ENCODE results near the gene CLK4.

The CLK4 gene

GRCh38 chr5:178564811-178565550 is 61.9 kb downstream of the CLK4 start:
- H3K27ac ChIP-seq = no peak overlapping the region
- H3K36me3 ChIP-seq (replicated peaks) = no peaks in the 10 kb centered on the region
- H3K27me3 ChIP-seq (replicated peaks) = no peaks in the 10 kb centered on the region
- in situ Hi-C loops (cut with HindIII; ENCODE audit: low pct_ligation_motif_present, low sequenced_read_pairs) = no loop called here
- H3K4me3 ChIP-seq (ENCODE audit: low read depth, low read length) = no peak overlapping the region
- DNase-seq = no peak
- TF ChIP-seq, protein P1, sequence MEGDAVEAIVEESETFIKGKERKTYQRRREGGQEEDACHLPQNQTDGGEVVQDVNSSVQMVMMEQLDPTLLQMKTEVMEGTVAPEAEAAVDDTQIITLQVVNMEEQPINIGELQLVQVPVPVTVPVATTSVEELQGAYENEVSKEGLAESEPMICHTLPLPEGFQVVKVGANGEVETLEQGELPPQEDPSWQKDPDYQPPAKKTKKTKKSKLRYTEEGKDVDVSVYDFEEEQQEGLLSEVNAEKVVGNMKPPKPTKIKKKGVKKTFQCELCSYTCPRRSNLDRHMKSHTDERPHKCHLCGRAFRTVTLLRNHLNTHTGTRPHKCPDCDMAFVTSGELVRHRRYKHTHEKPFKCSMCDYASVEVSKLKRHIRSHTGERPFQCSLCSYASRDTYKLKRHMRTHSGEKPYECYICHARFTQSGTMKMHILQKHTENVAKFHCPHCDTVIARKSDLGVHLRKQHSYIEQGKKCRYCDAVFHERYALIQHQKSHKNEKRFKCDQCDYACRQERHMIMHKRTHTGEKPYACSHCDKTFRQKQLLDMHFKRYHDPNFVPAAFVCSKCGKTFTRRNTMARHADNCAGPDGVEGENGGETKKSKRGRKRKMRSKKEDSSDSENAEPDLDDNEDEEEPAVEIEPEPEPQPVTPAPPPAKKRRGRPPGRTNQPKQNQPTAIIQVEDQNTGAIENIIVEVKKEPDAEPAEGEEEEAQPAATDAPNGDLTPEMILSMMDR (IDR thresholded peaks at IDR 0.05; ENCODE audit: low read depth, low read length, missing control alignments) = no peak

- TF ChIP-seq, protein P1 (IDR thresholded peaks at IDR 0.05; ENCODE audit: low read depth, low read length, missing control alignments) = no peak
- H3K4me3 ChIP-seq (ENCODE audit: low read depth, low read length) = no peak overlapping the region
- H3K27me3 ChIP-seq (replicated peaks) = no peaks in the 10 kb centered on the region
- no peak for DNase-seq
- in situ Hi-C loops (cut with HindIII; ENCODE audit: low pct_ligation_motif_present, low sequenced_read_pairs) = no loop called here
- H3K27ac ChIP-seq = no peak overlapping the region
- H3K36me3 ChIP-seq (replicated peaks) = no peaks in the 10 kb centered on the region
These were observed 62.5 kb downstream of the CLK4 start for GRCh38 chr5:178564397-178564796.

DNA sequence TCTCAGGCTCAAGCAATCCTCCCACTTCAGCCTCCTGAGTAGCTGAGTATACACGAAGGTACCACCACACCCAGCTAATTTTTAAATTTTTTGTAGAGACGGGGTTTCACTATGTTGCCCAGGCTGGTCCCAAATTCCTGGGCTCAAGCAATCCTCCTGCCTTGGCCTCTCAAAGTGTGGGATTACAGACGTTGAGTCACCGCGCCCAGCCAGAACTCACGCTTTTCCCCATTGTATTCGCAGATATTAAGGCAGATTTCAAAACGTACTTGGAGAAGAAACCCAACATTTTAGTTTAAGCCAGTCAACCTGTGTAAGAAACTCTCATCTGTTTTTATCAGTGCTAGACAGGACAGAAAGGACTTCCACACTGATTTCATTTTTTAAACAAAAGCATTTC is 63.2 kb downstream of the CLK4 start:
- Histone ChIP-seq H3K27me3 (replicated peaks) (no peaks in the 10 kb centered on the region), H3K4me3 (ENCODE audit: low read depth, low read length) (no peak overlapping the region), H3K27ac (no peak overlapping the region), H3K36me3 (replicated peaks) (no peaks in the 10 kb centered on the region)
- in situ Hi-C loops (cut with HindIII; ENCODE audit: low pct_ligation_motif_present, low sequenced_read_pairs) = no loop called here
- no peak for DNase-seq
- TF ChIP-seq, protein P1 (IDR thresholded peaks at IDR 0.05; ENCODE audit: low read depth, low read length, missing control alignments) = no peak

GRCh38 chr5:178561746-178562264 is 65.0 kb downstream of the CLK4 start:
- in situ Hi-C loops (cut with HindIII; ENCODE audit: low pct_ligation_motif_present, low sequenced_read_pairs) = no loop called here
- Histone ChIP-seq H3K27me3 (replicated peaks) (no peaks in the 10 kb centered on the region), H3K27ac (no peak overlapping the region), H3K4me3 (ENCODE audit: low read depth, low read length) (no peak overlapping the region), H3K36me3 (replicated peaks) (no peaks in the 10 kb centered on the region)
- TF ChIP-seq, protein P1 (IDR thresholded peaks at IDR 0.05; ENCODE audit: low read depth, low read length, missing control alignments) = no peak
- DNase-seq = no peak

GRCh38 chr5:178560911-178561310 is 65.9 kb downstream of the CLK4 start:
- in situ Hi-C loops (cut with HindIII; ENCODE audit: low pct_ligation_motif_present, low sequenced_read_pairs) = no loop called here
- no peak overlapping the region for H3K27ac ChIP-seq
- no peak for DNase-seq
- H3K27me3 ChIP-seq (replicated peaks) = no peaks in the 10 kb centered on the region
- TF ChIP-seq, protein P1 (IDR thresholded peaks at IDR 0.05; ENCODE audit: low read depth, low read length, missing control alignments) = no peak
- H3K4me3 ChIP-seq (ENCODE audit: low read depth, low read length) = no peak overlapping the region
- H3K36me3 ChIP-seq (replicated peaks) = no peaks in the 10 kb centered on the region

DNA sequence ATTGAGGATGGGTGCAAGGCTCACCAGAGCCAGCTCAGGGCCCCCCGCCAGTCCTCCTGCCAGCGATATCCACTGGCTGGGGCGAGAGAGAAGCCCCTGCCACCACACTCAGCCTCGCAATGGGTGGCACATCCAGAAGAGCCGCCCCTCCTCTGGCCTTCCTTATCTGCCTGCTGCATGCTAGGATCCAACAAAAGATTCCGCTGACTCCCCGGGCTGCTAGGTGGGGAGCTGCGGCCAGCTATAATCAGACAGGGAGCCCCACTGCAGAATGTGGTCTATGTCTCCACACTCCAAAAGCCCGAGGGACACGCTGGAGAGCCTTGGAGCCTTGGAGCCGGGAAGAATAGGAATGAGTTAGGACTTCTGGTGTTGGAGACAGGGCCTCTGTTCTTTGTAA is 69.4 kb downstream of the CLK4 start:
- Histone ChIP-seq H3K27ac (no peak overlapping the region), H3K36me3 (replicated peaks) (no peaks in the 10 kb centered on the region), H3K27me3 (replicated peaks) (no peaks in the 10 kb centered on the region), H3K4me3 (ENCODE audit: low read depth, low read length) (no peak overlapping the region)
- in situ Hi-C loops (cut with HindIII; ENCODE audit: low pct_ligation_motif_present, low sequenced_read_pairs) = no loop called here
- no peak for DNase-seq
- TF ChIP-seq, protein P1 (IDR thresholded peaks at IDR 0.05; ENCODE audit: low read depth, low read length, missing control alignments) = no peak
